Parathyroid adenoma (tissue), 2 donors: ENCODE data around the gene PRTN3.

Source experiments
- H2AFZ ChIP-seq: fragments of 300-600 bp; sonication (generic); one replicate; pipeline ENCODE4 v1.7.0; 2017; ENCODE audit warnings: antibody characterized with exemption, mild to moderate bottlenecking
- H3K27ac ChIP-seq: fragments of 300-600 bp; sonication (generic); one replicate; pipeline ENCODE4 v1.7.0; 2017
- H3K27me3 ChIP-seq: fragments of 300-600 bp; sonication (generic); one replicate; pipeline ENCODE4 v1.7.0; 2017; ENCODE audit warnings: low read length; ENCODE audit not compliant: control insufficient read depth, insufficient read depth
- H3K36me3 ChIP-seq: fragments of 300-600 bp; sonication (generic); one replicate; pipeline ENCODE4 v1.7.0; 2017; ENCODE audit warnings: low read length; ENCODE audit not compliant: control insufficient read depth, insufficient read depth
- H3K4me1 ChIP-seq: fragments of 300-600 bp; sonication (generic); one replicate; pipeline ENCODE4 v1.7.0; 2017; ENCODE audit warnings: control low read depth
- H3K4me2 ChIP-seq: fragments of 300-600 bp; sonication (generic); one replicate; pipeline ENCODE4 v1.7.0; 2017; ENCODE audit warnings: low read length
- H3K4me3 ChIP-seq: fragments of 300-600 bp; sonication (generic); one replicate; pipeline ENCODE4 v1.7.0; 2017; ENCODE audit warnings: low read depth, low read length
- H3K79me2 ChIP-seq: fragments of 300-600 bp; sonication (generic); one replicate; pipeline ENCODE4 v1.7.0; 2017; ENCODE audit warnings: control low read depth
- H3K9ac ChIP-seq: fragments of 300-600 bp; sonication (generic); one replicate; pipeline ENCODE4 v1.7.0; 2017; ENCODE audit warnings: mild to moderate bottlenecking
- H3K9me3 ChIP-seq: fragments of 300-600 bp; sonication (generic); one replicate; pipeline ENCODE4 v1.7.0; 2017; ENCODE audit warnings: low read length; ENCODE audit not compliant: control insufficient read depth
- TF ChIP-seq, protein P1 (sequence below): fragments of 300-600 bp; sonication (generic); IDR thresholded peaks from one replicate; pipeline ENCODE4 v1.7.0; 2017; ENCODE audit warnings: antibody characterized with exemption, mild to moderate bottlenecking
- donor health status: primary hyperparathyroidism.

Gene PRTN3

DNA sequence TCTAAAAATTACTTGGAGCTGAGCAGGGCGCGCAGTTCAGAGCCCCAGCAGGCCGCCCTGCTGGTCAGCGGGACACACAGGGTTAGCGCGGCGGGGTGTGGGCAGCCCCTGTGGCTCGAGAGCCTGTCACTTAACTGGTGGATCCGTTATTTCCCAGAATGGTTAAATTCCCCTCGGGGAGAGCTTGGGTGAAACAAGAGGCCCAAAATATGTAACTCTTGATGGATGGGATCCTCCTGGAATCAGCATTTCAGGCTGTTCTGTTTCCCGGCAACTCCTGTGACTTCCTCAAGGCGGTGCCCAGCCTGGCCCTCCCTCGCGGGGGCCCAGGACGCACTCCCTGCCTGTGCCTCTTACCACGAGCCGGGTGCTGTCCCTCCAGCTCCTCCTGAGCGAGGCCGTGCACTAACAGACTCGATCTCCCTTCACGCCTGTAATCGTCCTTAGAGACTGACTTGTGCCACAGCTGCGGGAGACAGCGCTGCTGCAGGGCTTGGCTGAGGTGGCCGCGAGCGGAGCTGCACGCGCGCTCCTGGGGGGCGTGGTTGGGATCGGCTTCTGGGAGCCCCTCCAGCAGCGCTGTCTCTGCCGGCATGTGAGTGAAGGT, 33.9 kb upstream of the PRTN3 start:
- no peak overlapping the region for H3K4me2 ChIP-seq
- H3K79me2 ChIP-seq: peaks cover 58% of the 10 kb centered on the region
- no peaks in the 10 kb centered on the region for H3K27me3 ChIP-seq
- H3K9me3 ChIP-seq: no peaks in the 10 kb centered on the region
- H3K4me3 ChIP-seq: no peak overlapping the region
- no peak overlapping the region for H3K27ac ChIP-seq
- H3K9ac ChIP-seq: no peak overlapping the region
- peaks cover 13% of the 10 kb centered on the region for H3K4me1 ChIP-seq
- H3K36me3 ChIP-seq: no peaks in the 10 kb centered on the region
- TF ChIP-seq, protein P1, sequence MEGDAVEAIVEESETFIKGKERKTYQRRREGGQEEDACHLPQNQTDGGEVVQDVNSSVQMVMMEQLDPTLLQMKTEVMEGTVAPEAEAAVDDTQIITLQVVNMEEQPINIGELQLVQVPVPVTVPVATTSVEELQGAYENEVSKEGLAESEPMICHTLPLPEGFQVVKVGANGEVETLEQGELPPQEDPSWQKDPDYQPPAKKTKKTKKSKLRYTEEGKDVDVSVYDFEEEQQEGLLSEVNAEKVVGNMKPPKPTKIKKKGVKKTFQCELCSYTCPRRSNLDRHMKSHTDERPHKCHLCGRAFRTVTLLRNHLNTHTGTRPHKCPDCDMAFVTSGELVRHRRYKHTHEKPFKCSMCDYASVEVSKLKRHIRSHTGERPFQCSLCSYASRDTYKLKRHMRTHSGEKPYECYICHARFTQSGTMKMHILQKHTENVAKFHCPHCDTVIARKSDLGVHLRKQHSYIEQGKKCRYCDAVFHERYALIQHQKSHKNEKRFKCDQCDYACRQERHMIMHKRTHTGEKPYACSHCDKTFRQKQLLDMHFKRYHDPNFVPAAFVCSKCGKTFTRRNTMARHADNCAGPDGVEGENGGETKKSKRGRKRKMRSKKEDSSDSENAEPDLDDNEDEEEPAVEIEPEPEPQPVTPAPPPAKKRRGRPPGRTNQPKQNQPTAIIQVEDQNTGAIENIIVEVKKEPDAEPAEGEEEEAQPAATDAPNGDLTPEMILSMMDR: no peak
- H2AFZ ChIP-seq: no peak overlapping the region

DNA sequence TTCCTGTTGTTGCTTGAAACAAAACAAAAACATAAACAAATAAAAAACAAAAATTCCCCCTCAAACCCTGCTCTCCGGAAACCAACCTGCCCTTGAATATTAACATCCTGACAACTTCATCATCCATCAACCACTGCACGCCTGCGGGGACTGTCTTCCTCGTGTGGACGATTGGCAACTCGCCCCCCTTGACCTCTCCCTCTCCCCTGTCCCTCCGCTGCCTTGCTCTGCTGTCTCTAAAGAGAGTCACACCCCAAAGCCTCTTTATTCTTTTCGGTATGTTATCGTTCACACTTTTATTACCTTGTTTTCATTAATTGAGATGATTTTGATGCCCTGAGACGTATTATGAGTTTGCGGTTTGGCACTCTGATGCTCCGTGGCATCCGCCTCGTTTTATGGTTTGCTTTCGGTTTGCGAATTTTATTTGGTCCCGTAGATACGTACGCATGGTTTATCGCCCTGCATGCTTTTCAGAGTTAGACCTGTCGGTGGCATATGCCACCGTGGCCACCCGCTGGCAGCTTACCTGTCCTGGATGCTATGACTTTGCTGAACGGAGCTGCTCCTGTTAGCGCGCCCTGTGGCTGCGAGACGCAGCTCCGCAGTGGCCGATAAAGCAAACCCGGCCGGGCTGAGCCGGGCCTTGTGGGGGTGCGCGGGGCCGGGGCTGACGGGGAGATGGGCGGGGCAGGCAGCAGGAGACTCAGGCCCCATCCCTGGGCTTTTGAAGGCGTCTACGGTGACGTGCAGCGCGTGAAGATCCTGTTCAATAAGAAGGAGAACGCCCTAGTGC, 33.0 kb upstream of the PRTN3 start:
- Histone ChIP-seq H2AFZ (no peak overlapping the region), H3K27ac (no peak overlapping the region), H3K4me2 (no peak overlapping the region), H3K9me3 (no peaks in the 10 kb centered on the region), H3K79me2 (peaks cover 49% of the 10 kb centered on the region), H3K27me3 (no peaks in the 10 kb centered on the region), H3K4me3 (no peak overlapping the region), H3K4me1 (peaks cover 7% of the 10 kb centered on the region), H3K9ac (no peak overlapping the region), H3K36me3 (no peaks in the 10 kb centered on the region)
- TF ChIP-seq, protein P1: no peak

DNA sequence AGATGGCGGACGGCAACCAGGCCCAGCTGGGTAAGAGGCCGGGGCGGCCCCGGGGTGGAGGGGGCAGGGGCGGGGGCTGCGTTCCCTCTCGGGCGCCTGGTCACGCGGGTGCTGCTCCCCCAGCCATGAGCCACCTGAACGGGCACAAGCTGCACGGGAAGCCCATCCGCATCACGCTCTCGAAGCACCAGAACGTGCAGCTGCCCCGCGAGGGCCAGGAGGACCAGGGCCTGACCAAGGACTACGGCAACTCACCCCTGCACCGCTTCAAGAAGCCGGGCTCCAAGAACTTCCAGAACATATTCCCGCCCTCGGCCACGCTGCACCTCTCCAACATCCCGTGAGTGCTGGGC, 32.4 kb upstream of the PRTN3 start:
- Histone ChIP-seq H3K27ac (no peak overlapping the region), H3K9ac (no peak overlapping the region), H3K9me3 (no peaks in the 10 kb centered on the region), H3K4me3 (no peak overlapping the region), H3K4me1 (peaks cover 2% of the 10 kb centered on the region), H2AFZ (no peak overlapping the region), H3K79me2 (peaks cover 43% of the 10 kb centered on the region), H3K27me3 (no peaks in the 10 kb centered on the region), H3K36me3 (no peaks in the 10 kb centered on the region), H3K4me2 (no peak overlapping the region)
- TF ChIP-seq, protein P1: no peak

DNA sequence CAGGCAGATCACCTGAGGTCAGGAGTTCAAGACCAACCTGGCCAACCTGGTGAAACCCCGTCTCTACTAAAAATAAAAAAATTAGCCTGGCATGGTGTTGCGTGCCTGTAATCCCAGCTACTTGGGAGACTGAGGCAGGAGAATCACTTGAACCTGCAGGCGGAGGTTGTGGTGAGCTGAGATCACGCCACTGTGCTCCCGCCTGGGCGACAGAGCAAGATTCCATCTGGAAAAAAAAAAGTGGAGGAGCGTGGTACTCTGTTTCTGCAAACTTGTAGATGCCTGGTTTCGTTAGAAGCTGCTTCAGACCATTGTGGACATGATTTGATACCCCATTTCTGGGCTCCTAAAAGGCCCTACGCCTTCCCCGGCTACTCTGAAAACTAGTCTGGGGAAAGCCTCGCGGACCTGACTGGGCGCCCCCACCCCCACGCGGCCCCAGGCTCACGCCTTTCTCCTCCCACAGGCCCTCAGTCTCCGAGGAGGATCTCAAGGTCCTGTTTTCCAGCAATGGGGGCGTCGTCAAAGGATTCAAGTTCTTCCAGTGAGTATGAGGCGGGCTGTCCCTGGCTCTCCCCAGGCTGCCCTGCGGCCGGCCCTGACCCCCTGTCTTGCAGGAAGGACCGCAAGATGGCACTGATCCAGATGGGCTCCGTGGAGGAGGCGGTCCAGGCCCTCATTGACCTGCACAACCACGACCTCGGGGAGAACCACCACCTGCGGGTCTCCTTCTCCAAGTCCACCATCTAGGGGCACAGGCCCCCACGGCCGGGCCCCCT, 30.5 kb upstream of the PRTN3 start:
- H3K4me1 ChIP-seq: no peaks in the 10 kb centered on the region
- no peak overlapping the region for H3K4me3 ChIP-seq
- H3K79me2 ChIP-seq: peaks cover 25% of the 10 kb centered on the region
- no peak overlapping the region for H3K9ac ChIP-seq
- H3K9me3 ChIP-seq: no peaks in the 10 kb centered on the region
- H3K27ac ChIP-seq: no peak overlapping the region
- TF ChIP-seq, protein P1: no peak
- H3K27me3 ChIP-seq: no peaks in the 10 kb centered on the region
- H3K4me2 ChIP-seq: no peak overlapping the region
- H2AFZ ChIP-seq: no peak overlapping the region
- H3K36me3 ChIP-seq: no peaks in the 10 kb centered on the region
